Muscle of leg (tissue), 11 donors: ENCODE data around the gene C7orf57. TPM values are rescaled to one million over a fixed set of nuclear protein-coding genes. Genes with fewer than 3 reads are reported as not detected.
"Not testable (repeated sequence)": the region's sequence is repeated elsewhere in the genome, so short reads cannot be mapped to it uniquely, and the experiment has no call there.

Experiments used
- DNase-seq: peaks from one replicate; pipeline ENCODE4 v3.0.0; 2013
- H3K27ac ChIP-seq: one replicate; pipeline ENCODE4 v1.5.1; 2013; ENCODE audit warnings: mild to moderate bottlenecking, low read length, control low read depth
- H3K27me3 ChIP-seq: one replicate; pipeline ENCODE4 v1.6.1; 2013; ENCODE audit warnings: low read length; ENCODE audit not compliant: control insufficient read depth, insufficient read depth
- H3K36me3 ChIP-seq: one replicate; pipeline ENCODE4 v1.6.1; 2013; ENCODE audit warnings: low read length; ENCODE audit not compliant: control insufficient read depth, insufficient read depth
- H3K4me1 ChIP-seq: one replicate; pipeline ENCODE4 v1.6.1; 2013; ENCODE audit warnings: low read length; ENCODE audit not compliant: control insufficient read depth, insufficient read depth
- H3K4me3 ChIP-seq: one replicate; pipeline ENCODE4 v1.5.1; 2013; ENCODE audit warnings: low read length, control low read depth
- H3K9me3 ChIP-seq: replicated peaks from 2 replicates; pipeline ENCODE4 v1.6.1; 2013; ENCODE audit warnings: low read depth, low read length; ENCODE audit not compliant: control insufficient read depth
- WGBS: methylation state at CpG from one replicate; pipeline ENCODE4 v1.1.5; 2013; ENCODE audit warnings: missing lambda C conversion rate; ENCODE audit not compliant: insufficient coverage; 5-methylcytosine and 5-hydroxymethylcytosine counted together
- polyA plus RNA-seq, 8 donors: library from polyadenylated mRNA; unstranded; fragments of 120-200 nt; gene quantifications; one replicate each; pipeline versions ENCODE4 v1.2.1 to v1.2.3, GENCODE V29; 2013; ENCODE audit warnings: inconsistent platforms in 1 of 8, low replicate concordance in 1 of 8; ENCODE audit not compliant: insufficient read length in 8 of 8, insufficient read depth in 1 of 8
- total RNA-seq: library from RNA; stranded (reverse); fragments of 120-200 nt; gene quantifications from one replicate; pipeline ENCODE4 v1.2.4, GENCODE V29; 2013

C7orf57 gene
- total and polyA plus RNA-seq, 9 donors, result 0.09 to 0.17 (median 0.10) TPM; not detected in 3

DNA sequence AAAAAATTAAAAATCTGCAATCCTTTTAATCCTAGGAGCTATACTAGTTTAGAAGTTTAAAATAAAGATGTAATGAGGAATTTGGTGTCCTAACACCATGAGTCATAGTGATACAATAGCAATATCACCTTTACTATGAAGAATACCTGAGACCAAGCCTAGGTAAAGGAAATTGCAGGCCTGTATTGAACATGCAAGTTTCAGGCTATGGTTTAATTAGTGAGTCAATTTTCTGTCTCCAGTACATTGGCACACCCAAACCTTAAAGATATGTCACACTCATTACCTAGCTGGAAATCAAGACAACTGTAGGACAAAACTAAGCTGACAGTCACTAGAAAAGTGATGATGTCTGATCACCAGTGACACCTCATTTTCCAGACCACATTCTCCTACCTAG, 47.0 kb downstream of the C7orf57 start:
- H3K4me1 ChIP-seq, result not testable (repeated sequence)

DNA sequence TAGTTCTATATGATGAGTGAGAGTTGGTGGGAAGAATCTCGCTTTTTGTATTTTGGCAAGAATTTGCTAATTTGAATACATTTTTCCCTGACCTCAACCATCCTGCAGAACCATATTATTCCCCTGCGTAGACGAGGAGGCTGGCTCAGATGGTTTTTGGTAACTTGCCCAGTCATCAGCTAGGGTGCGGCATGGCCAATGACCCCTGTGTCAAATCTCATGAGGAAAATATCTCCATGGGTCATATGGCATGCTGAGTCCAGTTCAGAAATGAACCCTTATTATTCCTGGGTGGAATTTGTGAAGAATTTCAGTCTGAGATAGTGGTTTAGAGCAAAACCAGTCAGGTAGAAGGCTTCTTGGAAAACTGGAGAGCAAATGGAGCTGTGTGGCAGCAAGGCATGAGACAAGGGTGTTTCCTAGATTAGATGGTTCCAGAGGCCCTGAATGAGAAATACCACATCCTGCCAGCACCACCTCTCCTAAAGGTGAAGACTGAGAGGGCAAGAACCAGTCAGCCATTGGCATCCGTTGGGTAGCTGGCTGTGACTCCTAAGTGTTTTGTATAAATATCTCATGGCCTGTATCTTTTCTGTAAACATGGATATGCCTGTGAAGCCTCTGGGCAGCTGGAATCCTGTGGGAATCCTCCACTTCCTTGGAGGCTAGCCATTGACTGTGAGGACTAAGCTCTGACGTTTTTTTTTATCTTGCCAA, 47.9 kb downstream of the C7orf57 start:
- Histone ChIP-seq H3K27ac (no peak overlapping the region), H3K4me1 (peaks cover under 1% of the 10 kb centered on the region), H3K27me3 (peaks cover 5% of the 10 kb centered on the region), H3K36me3 (no peaks in the 10 kb centered on the region), H3K9me3 (no peaks in the 10 kb centered on the region), H3K4me3 (no peak overlapping the region)
- WGBS, result 100% methylated on average over 1 of the region's 6 CpGs
- no peak for DNase-seq

More for the DNA sequence above, 47.0 kb downstream of the C7orf57 start:
- DNase-seq, H3K4me3 ChIP-seq, H3K36me3 ChIP-seq, H3K9me3 ChIP-seq, H3K27ac ChIP-seq, H3K27me3 ChIP-seq: not testable (repeated sequence)

DNA sequence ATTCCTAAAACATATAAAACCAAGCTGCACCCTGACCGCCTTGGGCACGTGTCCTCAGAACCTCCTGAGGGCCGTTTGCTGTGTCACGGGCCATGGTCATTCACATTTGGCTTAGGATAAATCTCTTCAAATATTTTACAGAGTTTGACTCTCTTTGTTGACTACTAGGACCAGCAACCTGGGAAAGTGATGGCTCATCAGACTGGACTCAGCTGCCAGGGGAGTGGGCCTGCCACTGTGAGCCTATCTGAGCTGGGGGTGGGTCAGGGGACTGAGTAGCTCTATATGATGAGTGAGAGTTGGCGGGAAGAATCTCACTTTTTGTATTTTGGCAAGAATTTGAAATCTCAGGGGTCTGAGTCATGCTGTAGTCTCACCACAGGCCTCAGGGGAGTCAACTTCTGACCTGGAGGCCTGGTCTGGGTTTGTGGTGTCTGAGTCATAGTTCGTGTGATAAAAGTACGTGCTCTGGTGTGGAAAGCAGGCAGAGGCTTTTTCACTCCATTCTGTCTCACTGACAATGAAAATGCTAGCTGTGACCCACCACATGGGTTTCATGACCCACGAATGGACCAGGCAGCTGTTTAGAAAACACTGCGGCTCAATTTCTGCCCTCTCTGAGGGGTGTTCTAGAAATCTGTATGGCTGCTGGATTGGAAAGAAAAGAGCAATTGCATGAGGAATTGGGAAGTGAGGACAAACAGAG, 49.5 kb downstream of the C7orf57 start:
- WGBS, result 80% methylated on average over 4 of the region's 9 CpGs
- DNase-seq, result peak; percentile 58
- no peak overlapping the region for H3K27ac ChIP-seq
- H3K9me3 ChIP-seq, result no peaks in the 10 kb centered on the region
- H3K4me3 ChIP-seq, result no peak overlapping the region
- no peaks in the 10 kb centered on the region for H3K36me3 ChIP-seq
- H3K4me1 ChIP-seq, result peaks cover 10% of the 10 kb centered on the region
- peaks cover 20% of the 10 kb centered on the region for H3K27me3 ChIP-seq

DNA sequence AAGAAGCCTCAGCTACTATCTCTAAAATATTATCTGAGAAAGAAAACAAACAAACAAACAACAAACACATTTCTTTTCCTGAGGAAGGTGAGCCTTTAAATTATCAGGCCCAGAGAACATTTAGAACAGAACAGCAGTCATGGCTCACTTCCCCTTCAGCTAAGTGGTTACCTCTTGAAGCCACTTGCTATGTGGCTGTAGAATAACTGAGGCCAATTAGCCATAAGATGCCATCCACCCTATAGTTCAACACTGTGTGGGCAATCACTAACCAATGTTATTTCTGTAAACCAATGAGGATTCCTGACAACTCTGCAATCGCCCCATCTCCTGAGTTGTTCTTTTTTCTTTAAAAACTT, 50.1 kb downstream of the C7orf57 start:
- Histone ChIP-seq H3K4me1 (peaks cover 10% of the 10 kb centered on the region), H3K4me3 (no peak overlapping the region), H3K27me3 (peaks cover 26% of the 10 kb centered on the region), H3K36me3 (no peaks in the 10 kb centered on the region), H3K27ac (no peak overlapping the region), H3K9me3 (no peaks in the 10 kb centered on the region)
- 90% methylated on average over 1 of the region's 1 CpG for WGBS
- DNase-seq, result no peak

DNA sequence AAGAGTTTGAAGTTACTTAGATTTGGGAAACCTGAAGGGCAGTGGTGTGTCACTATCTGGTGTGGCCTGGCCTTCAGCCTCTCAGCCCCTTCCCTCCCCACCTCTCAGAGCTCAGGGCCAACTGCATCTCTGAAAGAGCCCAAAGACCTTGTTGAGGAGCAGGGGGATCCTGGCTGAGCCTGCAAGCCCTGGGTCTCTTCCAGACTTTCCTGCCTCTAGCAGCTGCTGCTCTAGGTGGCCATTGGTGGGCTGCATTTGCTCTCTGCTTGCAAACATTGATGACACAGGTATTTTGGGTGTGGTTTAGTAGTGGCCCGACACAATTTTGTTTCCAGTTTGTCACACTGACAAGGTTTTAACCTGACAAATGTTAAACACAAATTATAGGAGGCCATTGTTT, 50.6 kb downstream of the C7orf57 start:
- no peak overlapping the region for H3K4me3 ChIP-seq
- H3K27ac ChIP-seq, result no peak overlapping the region
- no peaks in the 10 kb centered on the region for H3K36me3 ChIP-seq
- H3K9me3 ChIP-seq, result no peaks in the 10 kb centered on the region
- WGBS, result no CpG with 5 or more reads among the region's 1 CpG
- DNase-seq, result no peak
- H3K4me1 ChIP-seq, result peaks cover 10% of the 10 kb centered on the region
- H3K27me3 ChIP-seq, result peaks cover 29% of the 10 kb centered on the region

DNA sequence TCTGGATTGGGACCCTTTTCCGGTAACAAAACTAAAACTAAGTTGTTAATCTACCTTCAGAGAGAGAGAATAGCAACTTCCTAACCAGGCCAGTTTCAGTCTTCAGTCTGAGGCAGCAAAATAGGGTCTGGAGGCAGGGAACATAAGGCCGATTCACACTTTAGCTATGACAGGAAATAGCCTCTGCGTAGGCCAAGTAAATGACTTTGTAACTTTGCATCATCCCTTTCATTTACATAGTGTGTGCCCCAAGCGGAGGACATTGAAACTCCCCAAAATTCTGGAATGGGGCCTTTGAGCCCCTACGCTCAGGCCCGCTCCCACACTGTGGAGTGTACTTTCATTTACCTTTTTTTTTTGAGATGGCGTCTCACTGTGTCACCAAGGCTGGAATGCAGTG, 52.0 kb downstream of the C7orf57 start:
- Histone ChIP-seq H3K4me3 (no peak overlapping the region), H3K27me3 (peaks cover 42% of the 10 kb centered on the region), H3K9me3 (no peaks in the 10 kb centered on the region), H3K27ac (no peak overlapping the region), H3K4me1 (peaks cover 10% of the 10 kb centered on the region), H3K36me3 (no peaks in the 10 kb centered on the region)
- 87% methylated on average over 5 of the region's 7 CpGs for WGBS
- peak; percentile 13 for DNase-seq

DNA sequence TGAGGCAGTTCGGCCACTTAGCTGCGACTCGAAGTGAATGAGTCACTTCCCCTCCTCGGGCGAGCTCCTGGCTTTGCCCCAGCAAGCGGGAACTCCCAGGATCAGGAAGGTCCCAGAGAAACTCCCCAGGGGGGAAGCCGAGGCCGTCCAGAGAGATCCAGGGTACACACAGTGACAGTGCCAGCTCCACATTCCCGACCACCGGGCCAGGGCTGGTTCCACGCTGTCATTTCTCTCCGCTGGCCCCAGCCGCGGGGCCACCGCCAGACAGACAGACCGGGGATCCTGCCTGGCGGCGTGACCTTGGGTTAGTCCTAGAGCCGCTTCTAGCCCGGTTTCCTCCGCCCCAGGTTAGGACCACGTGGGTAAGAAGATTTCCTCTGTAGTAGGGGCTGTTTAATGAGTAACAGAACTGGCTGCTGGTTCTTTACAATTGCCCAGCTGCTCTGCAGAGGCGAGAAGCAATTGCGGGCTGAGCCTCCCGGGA, 53.3 kb downstream of the C7orf57 start:
- under 1% methylated on average over 22 of the region's 25 CpGs for WGBS
- Histone ChIP-seq H3K4me3 (peak overlapping the region; percentile 48), H3K36me3 (no peaks in the 10 kb centered on the region), H3K4me1 (peaks cover 10% of the 10 kb centered on the region), H3K27me3 (peaks cover 46% of the 10 kb centered on the region), H3K9me3 (no peaks in the 10 kb centered on the region), H3K27ac (peak overlapping the region; percentile 52)
- peak; percentile 67 for DNase-seq

DNA sequence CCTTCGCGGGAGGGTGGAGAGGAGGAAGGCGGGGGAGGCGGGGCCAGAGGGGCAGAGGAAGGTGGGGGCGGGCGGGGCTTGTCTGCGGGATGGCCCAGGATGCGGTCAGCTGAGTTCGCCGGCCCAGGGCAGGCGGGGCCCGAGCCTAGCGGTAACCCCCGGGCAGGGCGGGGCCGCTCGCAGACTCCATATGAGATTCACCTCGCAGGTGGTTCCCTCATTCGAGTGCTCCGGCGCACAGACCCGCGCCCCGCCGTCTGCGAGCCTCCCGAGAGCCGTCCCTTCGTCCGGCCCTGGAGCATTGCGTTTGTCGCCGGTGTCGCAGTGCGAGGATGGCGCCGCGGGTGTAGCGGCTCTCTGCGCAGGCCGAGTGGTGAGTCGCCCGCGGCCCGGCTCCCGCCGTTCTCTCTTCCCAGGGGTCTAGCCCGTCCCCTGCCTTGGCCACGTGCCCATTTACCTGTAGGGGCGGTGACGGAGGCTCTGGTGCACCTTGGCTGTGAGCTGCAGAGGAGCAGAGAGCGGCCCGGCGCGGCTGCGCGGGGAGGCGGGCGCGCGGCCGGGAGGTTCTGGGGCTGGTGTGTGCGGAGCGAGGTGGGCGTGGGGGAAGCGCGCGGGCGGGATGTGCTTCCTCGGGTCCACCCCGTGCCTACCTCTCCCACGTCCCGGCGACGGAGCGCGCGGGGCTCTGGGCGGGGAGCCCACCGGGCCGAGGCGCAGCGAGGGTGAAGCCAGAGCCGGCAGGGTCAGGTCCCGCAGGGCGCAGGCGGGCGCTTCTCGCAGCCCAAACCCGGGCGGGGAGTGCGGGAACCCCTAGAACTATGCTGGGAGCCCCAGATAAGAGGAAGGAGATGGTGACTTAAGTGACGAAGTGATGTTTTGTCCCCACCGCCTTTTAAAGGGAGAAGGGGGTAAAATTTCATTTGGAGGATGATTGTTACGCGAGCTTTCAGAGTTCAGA, 54.0 kb downstream of the C7orf57 start, which contains the start of gene UPP1:
TSS of gene UPP1 (plus strand) at position 220 of the 958 bp plus-strand sequence. CDS start 5,519 bp downstream, outside the sequence.
- H3K9me3 ChIP-seq, result no peaks in the 10 kb centered on the region
- H3K4me1 ChIP-seq, result peaks cover 10% of the 10 kb centered on the region
- under 1% methylated on average over 75 of the region's 96 CpGs for WGBS
- peak within 1 kb of the TSS; percentile 48 for H3K4me3 ChIP-seq
- DNase-seq, result peak; percentile 22
- H3K36me3 ChIP-seq, result no peaks in the 10 kb centered on the region
- H3K27ac ChIP-seq, result peak within 1 kb of the TSS; percentile 52
- H3K27me3 ChIP-seq, result peaks cover 46% of the 10 kb centered on the region

DNA sequence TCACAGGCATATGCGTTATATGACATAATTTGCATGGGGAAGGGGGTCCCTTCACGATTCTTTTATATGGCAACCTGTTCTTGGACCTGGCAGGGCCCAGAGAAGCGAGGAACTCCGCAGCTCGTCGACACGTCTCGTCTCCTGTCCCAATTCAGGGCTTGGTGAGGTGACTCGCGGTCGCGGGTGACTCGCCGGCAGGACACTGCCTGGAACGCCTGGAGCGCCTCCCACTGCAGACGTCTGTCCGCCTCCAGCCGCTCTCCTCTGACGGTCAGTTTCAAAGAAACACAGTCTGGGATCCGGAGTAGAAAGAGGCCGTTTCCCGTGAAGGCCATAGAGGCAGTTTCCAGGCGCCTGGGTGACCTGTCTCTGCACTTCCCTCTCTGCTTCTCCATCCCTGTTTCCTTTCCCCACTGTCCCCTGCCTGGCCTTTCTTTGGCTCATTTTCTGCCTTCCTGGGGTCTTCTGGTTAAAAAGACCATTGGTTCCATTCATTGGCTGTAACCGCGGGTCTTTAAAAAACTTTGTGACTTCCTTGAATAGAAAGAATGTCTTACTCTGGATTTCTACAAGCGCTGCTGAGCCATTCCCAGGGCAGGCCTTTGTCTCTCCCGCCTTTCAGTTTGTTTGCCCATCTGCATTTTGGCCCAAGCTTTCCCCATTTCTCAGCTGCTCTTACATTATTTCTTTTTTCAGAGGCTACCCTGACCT, 54.9 kb downstream of the C7orf57 start:
- Histone ChIP-seq H3K4me3 (peak overlapping the region; percentile 48), H3K27ac (peak overlapping the region; percentile 26), H3K9me3 (no peaks in the 10 kb centered on the region), H3K4me1 (peaks cover 10% of the 10 kb centered on the region), H3K36me3 (no peaks in the 10 kb centered on the region), H3K27me3 (peaks cover 46% of the 10 kb centered on the region)
- DNase-seq, result peak; percentile 44
- 13% methylated on average over 25 of the region's 28 CpGs for WGBS
